Stimulated activated CD8-positive, alpha-beta memory T cell treated with anti-CD3 and anti-CD28 coated beads, Interleukin-4, amount 100 ng/mL, for 24 hours (primary cell): ENCODE data around the gene SMR3B.

Source experiments
- DNase-seq: peaks from one replicate; pipeline ENCODE4 v3.0.0-alpha.2; 2020; ENCODE audit warnings: low read depth

Gene SMR3B

GRCh38 chr4:70382691-70383181 is at the start of gene SMR3B:
SMR3B (plus strand) TSS chr4:70383131; CDS start chr4:70384511, 1,380 bp downstream.
- no peak for DNase-seq

- no peak for DNase-seq
Observed at GRCh38 chr4:70334681-70335080, 48.2 kb upstream of the SMR3B start, which contains the start of gene CABS1. CABS1 (plus strand) TSS chr4:70334981; CDS start chr4:70335040, 59 bp downstream.

GRCh38 chr4:70336043-70336442 is 46.9 kb upstream of the SMR3B start:
- no peak for DNase-seq

GRCh38 chr4:70337886-70338420 is 45.0 kb upstream of the SMR3B start:
- DNase-seq, result no peak

- no peak for DNase-seq
Observed at GRCh38 chr4:70356185-70356584, 26.7 kb upstream of the SMR3B start.

- no peak for DNase-seq
Observed at GRCh38 chr4:70359115-70359661, 23.7 kb upstream of the SMR3B start.

- no peak for DNase-seq
Observed at GRCh38 chr4:70360460-70360859, 22.5 kb upstream of the SMR3B start, which contains the start of gene SMR3A. SMR3A (plus strand) TSS chr4:70360760; CDS start chr4:70362116, 1,356 bp downstream.

GRCh38 chr4:70364002-70364401 is 18.9 kb upstream of the SMR3B start:
- DNase-seq, result no peak

- DNase-seq, result no peak
Observed at GRCh38 chr4:70365479-70365878, 17.5 kb upstream of the SMR3B start.

GRCh38 chr4:70367813-70368212 is 15.1 kb upstream of the SMR3B start:
- no peak for DNase-seq

GRCh38 chr4:70371987-70372386 is 10.9 kb upstream of the SMR3B start:
- DNase-seq, result no peak

GRCh38 chr4:70372760-70373159 is 10.2 kb upstream of the SMR3B start:
- DNase-seq, result no peak

- DNase-seq, result no peak
Observed at GRCh38 chr4:70380578-70380977, 2.4 kb upstream of the SMR3B start.

- no peak for DNase-seq
Observed at GRCh38 chr4:70392057-70392776, 9.3 kb downstream of the SMR3B start.

GRCh38 chr4:70397580-70397979 is 14.6 kb downstream of the SMR3B start, which contains the start of gene OPRPN:
OPRPN (plus strand) TSS chr4:70397940; CDS start chr4:70399286, 1,346 bp downstream.
- no peak for DNase-seq

GRCh38 chr4:70399319-70399718 is 16.4 kb downstream of the SMR3B start:
- no peak for DNase-seq

- DNase-seq, result no peak
Observed at GRCh38 chr4:70402762-70403161, 19.8 kb downstream of the SMR3B start.

GRCh38 chr4:70405765-70406164 is 22.8 kb downstream of the SMR3B start:
- DNase-seq, result no peak

GRCh38 chr4:70425306-70425705 is 42.4 kb downstream of the SMR3B start:
- DNase-seq, result no peak

GRCh38 chr4:70426789-70427188 is 43.9 kb downstream of the SMR3B start:
- no peak for DNase-seq

- no peak for DNase-seq
Observed at GRCh38 chr4:70437197-70437596, 54.3 kb downstream of the SMR3B start.
